GM19372 (cell line): ENCODE data around the gene MBOAT1.
"Not testable (repeated sequence)": the region's sequence is repeated elsewhere in the genome, so short reads cannot be mapped to it uniquely, and the experiment has no call there.

Experiments used
- ATAC-seq: cut with Tn5 transposase; IDR thresholded peaks from one replicate; pipeline ENCODE4 v1.9.1; 2021; ENCODE audit warnings: mild to moderate bottlenecking, low read depth, moderate library complexity; ENCODE audit not compliant: unreplicated experiment

MBOAT1 gene

GRCh38 chr6:20173833-20174792 is 38.2 kb downstream of the MBOAT1 start:
- peak; percentile 62 for ATAC-seq

GRCh38 chr6:20172842-20173456 is 39.3 kb downstream of the MBOAT1 start:
- no peak for ATAC-seq

DNA sequence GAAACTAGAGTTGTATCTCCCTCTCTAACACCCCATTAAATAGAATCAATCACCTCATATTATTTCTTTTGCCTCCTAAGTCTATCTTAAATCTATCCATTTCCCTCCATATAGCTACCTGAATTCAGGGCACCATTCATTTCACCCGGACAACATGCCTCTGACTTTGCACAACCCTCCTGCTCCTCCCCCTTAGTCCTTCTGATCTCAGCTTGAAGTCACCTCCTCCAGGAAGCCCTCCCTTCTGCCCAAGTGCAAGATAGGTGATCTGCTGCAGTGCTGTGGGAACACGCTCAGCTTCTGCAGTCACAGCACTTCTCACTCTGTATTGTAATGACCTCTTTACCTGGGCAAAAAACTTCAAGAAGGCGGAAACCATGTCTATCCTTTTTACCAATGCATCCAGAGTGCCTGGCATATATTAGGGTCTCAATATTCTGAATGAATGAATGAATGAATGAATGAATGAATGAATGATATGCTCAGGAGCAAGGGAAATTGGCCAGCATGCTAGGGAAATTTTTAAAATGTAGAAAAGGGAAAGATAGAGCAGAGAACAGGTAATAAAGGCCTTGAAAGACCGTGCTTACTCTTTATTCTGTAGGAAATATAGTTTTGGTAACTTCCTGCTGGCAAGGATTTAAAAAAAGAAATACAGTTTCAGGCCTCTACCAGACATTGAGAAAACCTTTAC is 41.7 kb downstream of the MBOAT1 start:
- ATAC-seq = no peak

DNA sequence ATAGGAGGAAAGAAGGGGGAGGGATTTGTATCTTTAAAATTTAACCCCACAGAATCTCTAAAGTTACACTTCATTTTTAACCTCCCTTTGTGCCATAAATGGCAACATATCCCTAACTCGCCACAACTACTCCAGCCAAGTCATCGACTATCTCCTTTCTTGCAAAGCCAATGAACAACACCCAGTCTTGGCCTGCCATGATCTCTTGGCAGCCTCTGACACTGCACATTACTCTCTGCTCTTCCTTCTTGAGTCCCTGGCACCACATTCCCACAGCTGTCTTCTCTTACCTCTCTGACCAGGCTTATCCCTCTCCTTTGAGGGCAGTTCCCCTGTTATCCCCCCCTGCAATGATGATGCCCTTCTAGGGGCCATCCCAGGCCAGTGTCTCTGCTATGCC is 42.5 kb downstream of the MBOAT1 start:
- ATAC-seq = no peak

- no peak for ATAC-seq
These were observed 43.1 kb downstream of the MBOAT1 start for GRCh38 chr6:20169119-20169557.

DNA sequence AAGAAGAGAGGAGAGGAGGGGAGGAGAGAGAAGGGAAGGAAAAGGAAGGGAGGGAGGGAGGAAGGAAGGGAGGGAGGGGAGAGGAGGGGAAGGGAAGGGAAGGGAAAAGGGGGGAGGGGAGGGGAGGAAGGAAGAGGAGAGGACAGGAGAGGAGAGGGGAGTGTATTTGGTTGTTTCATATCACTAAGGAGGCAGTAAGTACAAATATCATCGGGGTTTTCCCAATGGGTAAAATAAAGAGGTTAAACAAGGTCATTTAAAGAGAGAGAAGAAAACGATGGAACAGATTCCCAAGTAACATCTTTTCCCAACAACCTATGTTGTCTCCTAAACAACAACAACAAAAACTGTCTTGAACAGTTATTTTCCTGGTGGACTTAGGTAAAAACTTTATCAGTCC is 43.6 kb downstream of the MBOAT1 start:
- ATAC-seq = no peak

DNA sequence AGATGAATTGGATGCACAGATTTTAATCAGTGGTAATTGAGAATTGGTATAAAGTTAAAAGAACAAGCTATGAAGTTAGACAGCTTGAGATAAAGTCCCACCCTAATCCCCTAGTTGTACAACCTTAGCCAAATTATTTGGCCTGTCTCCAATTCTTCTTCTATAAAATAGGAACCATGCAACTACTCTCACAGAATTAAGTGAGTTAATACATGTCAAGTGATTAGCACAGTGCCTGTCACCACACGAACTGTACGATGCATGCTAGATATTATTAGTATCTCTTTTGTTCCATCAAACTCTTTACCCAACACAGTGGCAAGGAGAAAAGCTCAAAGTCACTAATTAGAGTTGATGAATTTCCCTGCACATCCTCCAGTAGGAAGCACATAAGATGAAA is 44.7 kb downstream of the MBOAT1 start:
- no peak for ATAC-seq

- ATAC-seq = no peak
These were observed 46.1 kb downstream of the MBOAT1 start for GRCh38 chr6:20166210-20166609.

- ATAC-seq = no peak
These were observed 49.8 kb downstream of the MBOAT1 start for GRCh38 chr6:20162515-20162914.

DNA sequence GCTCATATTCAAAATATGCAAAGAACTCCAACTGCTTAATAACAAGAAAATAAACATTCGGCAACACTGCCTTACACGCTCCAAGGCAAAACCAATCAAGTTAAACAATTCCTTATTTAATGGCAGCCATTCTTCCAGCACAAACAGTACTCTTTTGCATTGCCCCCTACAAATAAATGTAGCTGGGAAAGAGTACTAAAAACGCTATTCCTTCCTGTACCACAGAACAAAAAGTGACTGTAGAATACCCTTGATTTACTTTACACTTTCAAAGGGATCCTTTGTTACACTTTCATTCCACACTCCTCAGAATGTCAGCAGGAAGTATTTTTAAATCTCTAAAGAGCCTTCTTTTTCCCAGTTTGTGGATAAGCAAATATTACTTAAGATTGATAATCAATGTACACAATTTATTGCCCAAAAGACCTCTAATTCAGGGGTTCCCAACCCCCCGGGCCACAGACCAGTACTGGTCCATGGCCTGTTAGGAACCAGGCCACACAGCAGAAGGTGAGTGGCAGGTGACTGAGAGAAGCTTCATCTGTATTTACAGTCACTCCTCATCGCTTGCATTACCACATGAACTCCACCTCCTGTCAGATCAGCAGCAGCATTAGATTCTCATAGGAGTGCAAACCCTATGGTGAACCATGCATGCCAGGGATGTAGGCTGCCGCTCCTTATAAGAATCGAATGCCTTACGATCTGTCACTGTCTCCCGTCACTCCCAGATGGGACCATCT is 51.6 kb downstream of the MBOAT1 start:
- ATAC-seq = no peak

GRCh38 chr6:20159781-20160540 is 52.3 kb downstream of the MBOAT1 start:
- ATAC-seq = no peak

DNA sequence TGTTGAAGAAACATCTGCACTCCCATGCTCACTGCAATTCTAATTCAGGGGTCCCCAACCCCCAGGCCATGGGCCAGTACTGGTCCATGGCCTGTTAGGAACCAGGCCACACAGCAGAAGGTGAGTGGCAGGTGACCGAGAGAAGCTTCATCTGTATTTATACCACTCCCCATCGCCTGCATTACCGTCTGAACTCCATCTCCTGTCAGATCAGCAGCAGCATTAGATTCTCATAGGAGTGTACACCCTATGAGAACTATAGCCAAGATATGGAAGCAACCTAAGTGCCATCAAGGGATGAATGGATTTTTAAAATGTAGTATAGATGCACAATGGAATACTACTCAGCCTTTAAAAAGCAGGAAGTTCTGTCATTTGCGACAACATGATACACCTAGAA is 53.2 kb downstream of the MBOAT1 start:
- no peak for ATAC-seq

- no peak for ATAC-seq
These were observed 53.6 kb downstream of the MBOAT1 start for GRCh38 chr6:20158676-20159075.

DNA sequence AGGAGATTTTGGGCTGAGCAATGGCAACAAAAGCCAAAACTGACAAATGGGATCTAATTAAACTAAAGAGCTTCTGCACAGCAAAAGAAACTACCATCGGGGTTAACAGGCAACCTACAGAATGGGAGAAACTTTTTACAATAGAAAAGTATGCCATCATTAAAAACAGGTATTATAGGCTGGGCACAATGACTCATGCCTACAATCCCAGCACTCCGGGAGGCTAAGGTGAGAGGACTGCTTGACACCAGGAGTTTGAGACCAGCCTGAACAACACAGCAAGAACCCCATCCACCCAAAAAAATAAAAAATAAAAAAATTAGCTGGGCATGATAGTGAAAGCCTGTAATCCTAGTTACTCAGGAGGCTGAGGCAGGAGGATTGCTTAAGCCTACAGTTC is 55.4 kb downstream of the MBOAT1 start:
- no peak for ATAC-seq

DNA sequence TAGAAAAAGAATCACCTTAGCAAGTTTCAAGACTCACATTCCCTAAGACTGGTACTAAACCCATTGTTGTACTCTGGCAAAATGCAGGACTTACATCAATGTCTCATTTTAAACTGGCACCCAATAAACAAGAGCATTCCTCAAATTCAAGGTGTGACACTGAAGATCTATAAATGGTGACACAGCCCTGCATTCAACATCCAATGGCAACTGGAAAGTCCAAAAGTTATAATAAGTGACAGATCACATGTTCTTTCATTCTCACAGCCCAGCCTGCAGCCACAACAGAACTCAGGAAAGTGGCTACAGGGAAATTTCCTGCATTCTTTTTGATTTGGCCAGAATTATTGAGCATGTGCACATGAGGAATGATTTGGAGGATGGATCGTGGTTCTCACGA is 57.5 kb downstream of the MBOAT1 start:
- no peak for ATAC-seq

DNA sequence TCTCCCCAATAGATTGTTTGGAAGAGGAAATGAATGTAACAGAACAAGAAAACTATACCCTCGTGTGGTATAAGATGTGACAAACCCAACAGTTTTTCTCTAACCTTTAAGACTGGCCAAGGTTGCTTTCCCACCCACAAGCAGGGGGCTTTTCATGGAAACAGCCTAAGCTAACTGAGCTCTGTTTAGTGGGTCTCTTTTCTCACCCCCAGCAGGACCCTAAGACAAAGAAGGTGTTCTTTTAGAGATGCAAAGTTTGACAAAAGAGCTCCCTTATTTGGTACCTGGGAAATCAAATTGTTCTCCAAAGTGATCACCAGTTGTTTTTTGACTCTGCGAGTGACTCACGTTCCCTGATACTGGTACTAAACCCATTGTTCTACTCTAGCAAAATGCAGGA is 59.1 kb downstream of the MBOAT1 start:
- ATAC-seq = no peak

DNA sequence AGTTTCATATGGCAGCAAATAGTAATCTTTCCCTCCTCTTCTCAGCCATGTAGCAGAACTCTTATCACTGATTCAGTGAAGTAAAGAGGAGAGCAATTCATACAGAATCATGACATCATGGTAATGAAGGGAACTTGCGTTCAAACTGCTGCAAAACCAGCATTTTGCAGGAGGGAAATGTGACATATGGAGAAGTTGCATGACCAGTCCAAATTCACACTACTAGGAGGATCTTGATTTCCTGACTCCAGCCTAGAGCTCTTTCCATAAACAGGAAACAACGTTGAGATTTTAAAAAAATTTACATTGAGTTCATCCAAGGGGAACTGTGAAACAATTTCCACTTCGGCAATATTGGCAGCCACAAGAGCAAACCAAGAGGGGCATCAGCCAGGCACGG is 63.8 kb downstream of the MBOAT1 start:
- ATAC-seq = no peak

DNA sequence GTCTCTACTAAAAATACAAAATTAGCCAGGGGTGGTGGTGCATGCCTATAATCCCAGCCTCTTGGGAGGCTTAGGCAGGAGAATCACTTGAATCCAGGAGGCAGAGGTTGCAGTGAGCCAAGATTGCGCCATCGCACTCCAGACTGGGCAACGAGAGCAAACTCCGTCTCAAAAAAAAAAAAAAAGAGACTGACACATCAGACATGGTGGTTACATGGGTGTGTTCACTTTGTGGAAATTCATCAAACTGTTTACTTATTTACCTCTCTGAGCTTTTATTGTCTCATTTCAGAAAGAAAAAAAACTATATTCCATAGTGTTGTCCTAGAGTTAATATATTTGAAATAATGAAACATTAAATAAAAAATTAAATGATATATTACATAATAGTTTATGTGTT is 64.8 kb downstream of the MBOAT1 start:
- ATAC-seq = no peak

DNA sequence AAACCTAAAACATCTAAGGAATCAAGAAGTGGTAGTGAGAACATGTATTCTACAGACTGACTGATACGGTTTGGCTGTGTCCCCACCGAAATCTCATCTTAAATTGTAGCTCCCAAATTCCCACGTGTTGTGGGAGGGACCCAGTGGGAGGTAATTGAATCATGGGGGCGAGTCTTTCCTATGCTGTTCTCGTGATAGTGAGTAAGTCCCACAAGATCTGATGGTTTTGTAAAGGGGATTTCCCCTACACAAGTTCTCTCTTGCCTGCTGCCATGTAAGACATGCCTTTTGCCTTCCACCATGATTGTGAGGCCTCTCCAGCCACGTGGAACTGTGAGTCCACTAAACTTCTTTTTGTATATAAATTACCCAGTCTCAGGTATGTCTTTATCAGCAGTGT is 65.4 kb downstream of the MBOAT1 start:
- ATAC-seq = not testable (repeated sequence)

GRCh38 chr6:20146291-20146690 is 66.0 kb downstream of the MBOAT1 start:
- no peak for ATAC-seq
